HG03378 (cell line): ENCODE measurements around the gene TMEM181.
"Not testable (repeated sequence)": the region's sequence is repeated elsewhere in the genome, so short reads cannot be mapped to it uniquely, and the experiment has no call there.

ENCODE experiments used
- ATAC-seq: cut with Tn5 transposase; IDR thresholded peaks from one replicate; pipeline ENCODE4 v1.9.1; 2021; ENCODE audit warnings: mild to moderate bottlenecking, moderate library complexity; ENCODE audit not compliant: unreplicated experiment

TMEM181 gene

GRCh38 chr6:158654498-158654897 is 94.6 kb downstream of the TMEM181 start:
- no peak for ATAC-seq

- no peak for ATAC-seq
These were observed 95.1 kb downstream of the TMEM181 start for GRCh38 chr6:158654960-158655489.

- ATAC-seq = no peak
These were observed 95.9 kb downstream of the TMEM181 start for GRCh38 chr6:158655569-158656450.

DNA sequence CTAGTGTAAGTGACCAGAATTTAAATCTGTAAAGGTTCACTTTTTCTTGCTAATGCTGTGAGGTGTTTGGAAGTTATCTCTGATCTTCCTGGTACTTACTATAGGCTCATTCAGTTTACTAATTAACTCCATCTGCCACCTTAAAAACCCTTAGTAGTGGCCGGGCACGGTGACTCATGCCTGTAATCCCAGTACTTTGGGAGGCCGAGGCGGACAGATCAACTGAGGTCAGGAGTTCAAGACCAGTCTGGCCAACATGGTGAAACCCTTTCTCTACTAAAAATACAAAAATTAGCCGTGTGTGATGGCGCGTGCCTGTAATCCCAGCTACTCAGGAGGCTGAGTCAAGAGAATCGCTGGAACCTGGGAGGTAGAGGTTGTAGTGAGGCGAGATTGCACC is 97.1 kb downstream of the TMEM181 start:
- ATAC-seq = not testable (repeated sequence)

GRCh38 chr6:158660333-158660754 is 100.5 kb downstream of the TMEM181 start:
- ATAC-seq = no peak

GRCh38 chr6:158661156-158661685 is 101.3 kb downstream of the TMEM181 start:
- no peak for ATAC-seq

- ATAC-seq = no peak
These were observed 102.7 kb downstream of the TMEM181 start for GRCh38 chr6:158662607-158662953.

- no peak for ATAC-seq
These were observed 103.2 kb downstream of the TMEM181 start for GRCh38 chr6:158662954-158663624.

GRCh38 chr6:158663625-158664165 is 103.8 kb downstream of the TMEM181 start:
- ATAC-seq = no peak

DNA sequence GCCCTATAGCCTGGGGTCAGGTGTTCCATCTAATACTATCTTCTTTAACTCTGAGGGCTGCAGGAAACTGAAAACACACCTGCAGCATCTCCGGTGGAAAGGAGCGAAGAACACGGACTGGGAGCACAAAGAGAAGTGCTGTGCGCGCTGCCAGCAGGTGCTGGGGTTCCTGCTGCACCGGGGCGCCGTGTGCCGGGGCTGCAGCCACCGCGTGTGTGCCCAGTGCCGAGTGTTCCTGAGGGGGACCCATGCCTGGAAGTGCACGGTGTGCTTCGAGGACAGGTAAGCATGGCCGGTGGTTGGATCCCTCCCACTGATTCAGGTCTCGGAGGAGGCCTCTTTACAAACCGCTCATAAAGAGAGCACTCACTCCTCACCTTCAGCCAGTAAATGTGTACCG is 105.4 kb downstream of the TMEM181 start:
- no peak for ATAC-seq

DNA sequence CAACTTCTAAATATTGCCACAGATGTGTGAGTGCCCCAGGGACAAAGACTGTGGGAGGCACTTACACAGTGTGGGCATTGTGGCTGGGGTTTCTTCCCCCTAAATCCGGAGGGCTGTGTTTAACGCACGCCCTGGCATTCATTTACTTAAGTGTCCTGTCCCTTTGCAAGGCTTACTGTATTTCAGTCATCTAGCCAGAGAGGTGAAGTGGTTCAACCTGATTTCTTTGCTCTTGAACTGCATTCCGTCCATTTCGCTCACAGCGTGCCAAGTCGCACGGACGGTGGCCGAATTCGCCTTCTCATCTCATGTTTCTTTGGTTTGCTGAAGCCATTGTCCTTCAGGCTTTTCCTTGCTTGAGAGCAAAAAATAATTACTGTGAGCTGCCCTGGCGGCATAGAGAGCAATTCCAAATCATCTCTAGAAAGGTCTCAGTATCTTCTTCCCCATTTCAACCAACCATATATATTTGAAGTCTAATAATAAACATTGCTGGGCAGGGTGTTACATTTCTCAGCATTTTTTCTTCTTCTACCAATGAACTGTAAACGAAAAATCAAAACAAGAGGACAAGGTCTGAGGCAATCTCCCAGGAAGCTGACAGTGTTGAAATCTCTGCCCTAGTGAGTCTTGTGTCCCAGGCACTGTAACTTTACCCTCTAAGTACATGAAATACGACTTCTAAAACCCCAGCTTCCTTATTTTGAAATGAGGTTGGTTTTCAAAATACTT is 106.9 kb downstream of the TMEM181 start:
- no peak for ATAC-seq

DNA sequence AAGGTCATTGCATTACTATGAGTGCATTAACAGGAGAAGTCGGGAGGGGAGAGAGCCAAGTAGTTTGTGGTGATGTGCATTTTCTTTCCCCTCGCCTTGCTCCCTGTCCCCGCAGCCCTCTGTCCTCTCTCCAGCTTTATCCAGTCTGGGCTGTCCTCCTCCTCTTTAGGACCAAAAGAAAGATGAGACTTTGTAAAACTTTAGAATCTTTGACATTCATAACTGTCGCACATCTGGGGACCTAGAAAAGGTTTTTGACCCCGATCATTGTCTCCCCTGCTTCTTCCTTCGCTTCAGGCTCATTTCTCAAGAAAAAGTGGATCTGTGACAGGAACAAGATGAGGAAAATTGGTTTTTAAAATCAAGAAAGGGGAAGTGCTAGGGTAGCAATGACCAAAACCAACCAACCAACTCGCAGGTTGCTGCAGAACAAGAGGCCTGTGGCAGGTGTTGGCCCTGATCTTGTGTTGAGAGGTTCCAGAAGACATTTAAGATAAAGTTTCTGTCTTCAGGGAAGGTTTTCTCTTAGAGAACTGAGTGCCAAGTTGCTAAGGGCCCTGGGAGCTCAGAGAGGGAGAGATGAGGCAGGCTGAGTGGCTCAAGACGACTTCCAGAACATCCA is 107.6 kb downstream of the TMEM181 start:
- no peak for ATAC-seq

DNA sequence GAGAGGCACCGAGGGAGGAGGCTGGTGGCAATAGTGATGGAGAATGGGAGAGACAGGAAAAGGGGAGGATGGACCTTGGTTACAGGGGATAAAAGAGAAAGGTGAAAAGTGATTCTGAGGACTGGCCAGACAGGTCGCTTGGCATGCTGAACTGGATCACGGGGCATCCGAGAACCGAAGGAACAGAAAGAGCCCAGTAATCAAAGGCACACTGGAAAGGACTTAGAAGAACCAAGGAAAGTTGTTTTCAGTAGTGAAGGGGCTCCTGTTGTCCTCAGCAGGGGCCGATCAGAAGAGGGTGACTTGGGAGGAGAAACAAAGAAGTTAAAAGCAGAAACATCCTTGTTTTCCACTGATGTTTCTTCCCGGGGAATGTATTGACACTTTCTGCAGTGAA is 108.8 kb downstream of the TMEM181 start:
- no peak for ATAC-seq

DNA sequence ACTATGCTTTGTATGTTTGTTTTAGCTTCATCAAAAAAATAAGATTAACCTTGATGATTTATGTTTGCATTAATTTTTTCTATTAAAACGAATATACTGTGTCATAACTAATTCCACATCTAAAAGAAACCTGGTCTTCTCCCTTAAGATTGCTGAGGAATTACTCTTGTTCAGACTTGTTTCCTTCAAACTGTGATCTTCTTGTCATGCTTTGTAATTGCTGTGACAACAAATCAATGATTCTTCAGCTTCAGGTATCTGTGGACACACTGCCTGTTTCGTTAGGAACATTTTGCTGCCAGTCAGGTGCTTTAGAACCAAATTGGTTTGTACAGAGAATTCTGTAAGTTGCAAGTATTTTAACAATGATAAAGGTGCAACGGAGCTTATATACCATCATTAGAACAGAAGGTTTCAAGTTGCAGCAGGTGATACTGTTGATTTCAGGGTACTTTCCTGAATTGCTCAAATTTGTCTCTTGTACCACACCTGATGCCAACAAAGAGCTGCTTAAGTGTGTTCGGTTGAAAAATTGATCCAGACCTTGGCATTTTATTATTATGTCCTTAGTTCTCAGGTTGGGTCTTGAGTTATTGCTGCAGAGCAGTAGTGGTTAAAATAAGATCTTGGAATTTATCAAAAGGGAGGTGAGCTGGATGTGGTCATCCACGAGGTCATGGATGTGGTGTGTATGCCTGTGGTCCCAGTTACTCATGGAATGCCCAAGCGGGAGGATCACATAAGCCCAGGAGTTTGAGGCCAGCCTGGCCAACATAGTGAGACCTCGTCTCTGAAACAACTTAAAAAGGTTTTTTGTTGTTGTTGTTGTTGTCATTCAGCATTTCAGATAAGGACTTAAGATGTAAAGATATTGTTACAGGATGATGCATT is 109.5 kb downstream of the TMEM181 start:
- ATAC-seq = no peak

DNA sequence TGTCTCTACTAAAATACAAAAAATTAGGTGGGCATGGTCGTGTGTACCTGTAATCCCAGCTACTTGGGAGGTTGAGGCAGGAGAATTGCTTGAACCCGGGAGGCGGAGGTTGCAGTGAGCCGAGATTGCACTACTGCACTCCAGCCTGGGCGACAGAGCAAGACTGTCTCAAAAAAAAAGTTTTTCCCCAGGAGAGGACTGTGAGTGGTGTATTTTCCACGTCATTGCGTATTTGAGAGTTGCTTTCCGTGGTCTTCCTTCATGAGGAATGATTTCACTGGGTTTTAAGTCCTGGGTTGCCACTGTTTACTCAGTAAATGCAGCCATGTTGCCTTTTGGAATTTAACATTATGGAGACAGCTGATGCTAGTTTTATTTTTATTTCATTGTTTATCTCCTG is 112.2 kb downstream of the TMEM181 start:
- not testable (repeated sequence) for ATAC-seq

DNA sequence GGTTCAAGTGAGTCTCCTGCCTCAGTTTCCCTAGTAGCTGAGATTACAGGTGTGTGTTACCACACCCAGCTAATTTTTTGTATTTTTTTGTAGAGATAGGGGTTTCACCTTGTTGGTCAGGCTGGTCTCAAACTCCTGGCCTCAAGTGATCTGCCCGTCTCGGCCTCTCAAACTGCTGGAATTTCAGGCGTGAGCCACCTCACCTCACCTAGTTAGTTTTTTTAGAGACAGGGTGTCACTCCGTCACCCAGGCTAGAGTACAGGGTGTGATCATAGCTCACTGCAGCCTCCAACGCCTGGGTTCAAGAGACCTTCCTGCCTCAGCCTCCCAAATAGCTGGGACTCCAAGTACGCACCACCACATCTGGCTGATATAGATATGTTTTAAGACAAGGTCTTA is 112.8 kb downstream of the TMEM181 start:
- ATAC-seq = no peak

- no peak for ATAC-seq
These were observed 114.6 kb downstream of the TMEM181 start for GRCh38 chr6:158674342-158675131.

DNA sequence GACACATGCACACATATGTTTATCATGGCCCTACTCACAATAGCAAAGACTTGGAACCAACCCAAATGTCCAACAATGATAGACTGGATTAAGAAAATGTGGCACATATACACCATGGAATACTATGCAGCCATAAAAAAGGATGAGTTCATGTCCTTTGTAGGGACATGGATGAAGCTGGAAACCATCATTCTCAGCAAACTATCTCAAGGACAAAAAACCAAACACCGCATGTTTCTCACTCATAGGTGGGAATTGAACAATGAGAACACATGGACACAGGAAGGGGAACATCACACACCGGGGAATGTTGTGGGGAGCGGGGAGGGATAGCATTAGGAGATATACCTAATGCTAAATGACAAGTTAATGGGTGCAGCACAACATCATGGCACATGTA is 117.2 kb downstream of the TMEM181 start:
- not testable (repeated sequence) for ATAC-seq
